GM12878 (cell line): ENCODE results near the gene ELAVL3. TPM values are rescaled to one million over a fixed set of nuclear protein-coding genes. Genes with fewer than 3 reads are reported as not detected.

Experiments
- ATAC-seq: fragments of 200-7000 bp; cut with Tn5 transposase; 3 replicates; pipeline ENCODE4 v1.9.1; 2020; ENCODE audit warnings: mild to moderate bottlenecking, moderate library complexity
- BruUV-seq: library from RNA; stranded (reverse); fragments of 400-500 nt; replicated peaks from 2 replicates; lab custom pipeline; 2021; lab: Mats Ljungman, UMichigan
- CTCF ChIA-PET: fragments of 300-600 bp; sonication (Branson Sonifier 250); formaldehyde crosslinking; extraction: SDS; loops from one replicate; lab custom pipeline; 2021; ENCODE audit warnings: inconsistent platforms; lab: Yijun Ruan, JAX
- POLR2A ChIA-PET: fragments of 350-600 bp; formaldehyde crosslinking; extraction: SDS; loops from one replicate; lab custom pipeline; 2021; ENCODE audit warnings: inconsistent platforms; lab: Charles Lee
- RAD21 ChIA-PET: fragments of 300-600 bp; sonication (Branson Sonifier 250); formaldehyde crosslinking; loops from one replicate; lab custom pipeline; 2023; ENCODE audit warnings: antibody characterized with exemption; ENCODE audit not compliant: unreplicated experiment; lab: Charles Lee
- SMC1A ChIA-PET: fragments of 300-600 bp; sonication (Branson Sonifier 250); formaldehyde crosslinking; loops from one replicate; lab custom pipeline; 2023; ENCODE audit not compliant: unreplicated experiment, uncharacterized antibody; lab: Charles Lee
- DNase-seq: peaks from one replicate; pipeline ENCODE4 v3.0.0-alpha.2; 2011; ENCODE audit warnings: low read depth, low spot score
- FAIRE-seq: peaks from 3 replicates; lab custom pipeline; 2011; peaks lifted over from hg19 to GRCh38; lab: Jason Lieb, UNC
- H2AFZ ChIP-seq: 2 replicates; pipeline ENCODE4 v1.6.0; 2011; ENCODE audit warnings: low read depth, low read length, control low read depth; ENCODE audit not compliant: control insufficient read depth
- H3K27ac ChIP-seq: 2 replicates; pipeline ENCODE4 v1.5.1; 2011; ENCODE audit warnings: control low read depth; ENCODE audit not compliant: control insufficient read depth, insufficient read depth
- H3K27me3 ChIP-seq, 2 experiments: replicated peaks in 1 of 2; 2 replicates each; pipeline versions ENCODE4 v1.6.0 to v1.6.1; 2011; ENCODE audit warnings: low read length in 1 of 2; ENCODE audit not compliant: control insufficient read depth in 2 of 2, insufficient read depth in 2 of 2
- H3K36me3 ChIP-seq, 2 experiments: 2 replicates each; pipeline ENCODE4 v1.5.1; 2011; ENCODE audit warnings: low read length in 1 of 2; ENCODE audit not compliant: control insufficient read depth in 2 of 2, insufficient read depth in 2 of 2
- H3K4me1 ChIP-seq: 2 replicates; pipeline ENCODE4 v1.6.1; 2011; ENCODE audit warnings: mild to moderate bottlenecking, low read length, moderate library complexity, mixed read lengths; ENCODE audit not compliant: control insufficient read depth, insufficient read depth
- H3K4me2 ChIP-seq: 2 replicates; pipeline ENCODE4 v1.6.0; 2011; ENCODE audit warnings: control low read depth; ENCODE audit not compliant: control insufficient read depth, insufficient read depth
- H3K4me3 ChIP-seq: fragments of 200-600 bp; sonication (generic); 2 replicates; pipeline ENCODE4 v1.5.1; 2016
- H3K79me2 ChIP-seq: 2 replicates; pipeline ENCODE4 v1.6.0; 2011; ENCODE audit warnings: low read length; ENCODE audit not compliant: control insufficient read depth, insufficient read depth
- H3K9ac ChIP-seq: 2 replicates; pipeline ENCODE4 v1.8.0; 2011; ENCODE audit warnings: low read length, control low read depth, mixed read lengths; ENCODE audit not compliant: control insufficient read depth, insufficient read depth
- H3K9me3 ChIP-seq: replicated peaks from 3 replicates; pipeline ENCODE4 v1.5.1; 2011; ENCODE audit warnings: mild to moderate bottlenecking, low read length; ENCODE audit not compliant: control insufficient read depth, insufficient read depth
- H4K20me1 ChIP-seq: 2 replicates; pipeline ENCODE4 v1.6.0; 2011; ENCODE audit not compliant: control insufficient read depth, insufficient read depth
- CBFB ChIP-seq: IDR thresholded peaks from 2 replicates; pipeline ENCODE4 v1.6.1; 2016; ENCODE audit warnings: antibody characterized with exemption, low read depth
- ETV6 ChIP-seq, 2 experiments: fragments of 450-650 bp in 1 of 2; IDR thresholded peaks in 1 of 2; conservative IDR thresholded peaks in 1 of 2; 2 replicates each; pipeline ENCODE4 v1.6.1; 2014; ENCODE audit warnings: antibody characterized with exemption in 1 of 2, borderline replicate concordance in 1 of 2, low read depth in 1 of 2, mild to moderate bottlenecking in 1 of 2, moderate library complexity in 1 of 2
- FOXK2 ChIP-seq: fragments of 450-650 bp; IDR thresholded peaks from 2 replicates; pipeline ENCODE4 v1.6.1; 2017; ENCODE audit warnings: mild to moderate bottlenecking, moderate library complexity
- HCFC1 ChIP-seq: fragments of 150-350 bp; IDR thresholded peaks from 2 replicates; pipeline ENCODE4 v1.6.1; 2014; ENCODE audit warnings: low read length
- MEF2A ChIP-seq: IDR thresholded peaks from 2 replicates; pipeline ENCODE4 v1.6.1; 2011; ENCODE audit warnings: low read depth, mild to moderate bottlenecking, low read length, moderate library complexity; ENCODE audit not compliant: insufficient read depth
- NFYA ChIP-seq: IDR thresholded peaks from 2 replicates; pipeline ENCODE4 v1.6.1; 2011; ENCODE audit warnings: low read depth, mild to moderate bottlenecking, low read length, improper control_type of control experiment, borderline replicate concordance
- ZNF274 ChIP-seq: IDR thresholded peaks from one replicate; pipeline ENCODE4 v1.8.0; 2011; ENCODE audit not compliant: insufficient read length, insufficient read depth
- WGBS: methylation state at CpG from one replicate; pipeline ENCODE4 v1.1.6; 2016; ENCODE audit warnings: low lambda C conversion rate; ENCODE audit not compliant: insufficient replicate concordance, insufficient coverage; ENCODE audit errors: missing lambda C conversion rate; 5-methylcytosine and 5-hydroxymethylcytosine counted together
- in situ Hi-C: fragments of 300-500 bp; cut with MboI; formaldehyde crosslinking; loops from 9 replicates; pipeline ENCODE4 v1.14.3; 2018; ENCODE audit warnings: mixed read lengths
- intact Hi-C: fragments of 100-400 bp; cut with micrococcal nuclease; formaldehyde crosslinking; loops from one replicate; pipeline ENCODE4 v1.14.2; 2022; ENCODE audit not compliant: unreplicated experiment
- polyA plus RNA-seq, 11 experiments: library from polyadenylated mRNA; depleted of rRNA in 4 of 11; unstranded in 6 of 11; stranded (reverse) in 5 of 11; fragments of >200 nt; fragmentation: Nextera tagmentation in 4 of 11; fragmentation: Illumina TruSeq in 1 of 11; extraction: Ambion mirVana in 4 of 11; extraction: Trizol in 1 of 11; gene quantifications; 1 replicate in 1 of 11; 2 replicates in 10 of 11; pipeline versions ENCODE4 v1.2.1 to v1.2.3, GENCODE V29; 2011 to 2016; ENCODE audit warnings: inconsistent platforms in 2 of 11, missing spikeins in 2 of 11, low read depth in 1 of 11
- total RNA-seq, 4 experiments: library from RNA; depleted of rRNA in 3 of 4; stranded (reverse); fragments of >200 nt in 3 of 4; fragmentation: Illumina TruSeq in 1 of 4; extraction: Trizol in 1 of 4; gene quantifications; 2 replicates each; pipeline versions ENCODE4 v1.2.1 to v1.2.3, GENCODE V29; 2013 to 2021
- TF ChIP-seq, protein P1 (sequence below): fragments of 450-650 bp; IDR thresholded peaks from 2 replicates; pipeline ENCODE4 v1.6.1; 2017; ENCODE audit warnings: mild to moderate bottlenecking
- TF ChIP-seq, protein P2 (sequence below): IDR thresholded peaks from 2 replicates; pipeline ENCODE4 v1.6.1; 2011; ENCODE audit warnings: low read depth, mild to moderate bottlenecking, low read length, moderate library complexity, borderline replicate concordance; ENCODE audit errors: extremely low read depth
- TF ChIP-seq, protein P3 (sequence below): fragments of 450-650 bp; formaldehyde crosslinking; IDR thresholded peaks from 2 replicates; pipeline ENCODE4 v1.4.0; 2020; ENCODE audit warnings: mild to moderate bottlenecking, moderate library complexity

ELAVL3 gene
- total and polyA plus RNA-seq, 10 of the 15 experiments (the other 5 are each of a cell fraction or from before 2014, with no cell fraction given), result under 0.01 to 0.05 (median 0.01) TPM; not detected in 7

DNA sequence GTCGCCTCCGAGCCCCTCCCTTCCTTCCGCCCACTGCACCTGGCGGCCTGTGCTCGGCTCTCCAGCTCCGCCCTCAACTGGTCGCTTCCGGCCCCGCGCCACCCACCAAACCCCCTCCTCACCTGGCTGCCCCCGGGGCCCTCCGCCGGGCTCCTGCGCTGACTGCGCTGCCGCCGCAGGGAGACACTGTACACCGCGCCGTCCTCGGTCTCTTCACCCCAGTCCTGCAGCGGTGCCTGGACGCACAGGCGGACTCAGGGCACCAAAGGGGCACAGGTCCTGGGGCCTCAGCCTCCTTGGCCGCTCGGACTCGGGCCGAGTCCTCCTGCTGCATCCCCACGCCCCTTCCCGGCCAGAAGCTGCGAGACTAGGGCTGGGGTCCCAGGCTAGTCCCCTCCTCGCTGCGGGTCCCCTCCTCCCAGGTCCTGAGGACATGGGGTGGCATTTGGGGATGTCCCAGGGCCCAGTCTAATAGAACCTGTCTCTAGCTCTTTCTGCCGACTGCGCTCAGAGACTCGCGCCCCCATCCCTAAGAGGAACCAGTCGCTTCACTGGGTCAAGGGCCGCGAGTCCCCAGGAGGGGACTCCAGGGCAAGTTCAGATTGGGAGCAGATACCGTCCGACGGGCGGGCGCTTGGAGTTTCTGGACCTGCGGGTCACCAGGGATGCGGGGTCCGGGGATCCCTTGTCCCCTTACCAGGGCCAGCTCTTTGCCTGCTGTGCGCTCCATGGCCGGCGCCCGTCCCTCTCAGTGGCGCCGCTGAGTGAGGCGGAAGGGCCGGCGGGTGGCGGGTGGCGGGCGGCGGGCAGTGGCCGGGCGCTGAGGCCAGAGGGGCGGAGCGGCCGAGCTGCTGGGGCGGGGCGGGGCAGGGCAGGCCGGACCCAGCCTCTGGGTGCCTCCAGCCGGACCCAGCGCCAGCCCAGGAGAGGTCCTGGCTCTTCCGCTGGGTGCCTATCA lies 62.0 kb downstream of the ELAVL3 start, which contains the start of gene RGL3 (continued):
- TF ChIP-seq CBFB, result no peak

DNA sequence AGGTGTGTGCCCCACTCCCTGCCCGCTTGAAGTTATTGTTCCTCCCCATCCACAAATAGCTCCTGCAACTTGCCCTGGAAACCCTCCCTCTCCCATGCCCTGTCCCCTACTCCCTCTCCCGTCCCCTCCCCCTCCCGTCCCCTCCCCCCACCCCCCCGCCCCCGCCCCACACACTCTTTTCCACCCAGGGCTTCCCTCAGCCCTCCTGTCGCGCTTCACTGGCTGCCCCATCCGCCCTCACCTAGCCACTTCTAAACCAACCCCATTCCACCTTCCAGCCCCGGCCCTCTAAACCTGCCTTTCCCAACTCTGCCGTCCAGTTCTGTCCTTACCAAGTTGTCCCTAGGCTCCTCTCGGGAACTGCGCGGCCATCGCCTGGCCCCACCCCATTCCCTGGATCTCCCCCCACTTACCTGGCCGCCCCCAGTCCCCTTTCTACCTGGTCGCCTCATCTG lies 62.7 kb downstream of the ELAVL3 start:
- CTCF ChIA-PET, result interaction anchor here (1.0 kb wide), 1 partner anchor 84 kb away, joined by 3 read pairs; no protein-coding TSS in a partner anchor
- Histone ChIP-seq H3K36me3 (no peaks in the 10 kb centered on the region), H4K20me1 (no peaks in the 10 kb centered on the region), H3K4me3 (no peak overlapping the region), H3K4me2 (no peak overlapping the region), H2AFZ (no peak overlapping the region), H3K9ac (no peak overlapping the region), H3K27me3 (peaks cover 10 to 16% of the 10 kb centered on the region in 2 experiments), H3K4me1 (peaks cover 22% of the 10 kb centered on the region), H3K27ac (no peak overlapping the region), H3K9me3 (no peaks in the 10 kb centered on the region), H3K79me2 (no peaks in the 10 kb centered on the region)
- FAIRE-seq (no peak), ATAC-seq (no peak), DNase-seq (no peak)
- RAD21 ChIA-PET, result no interaction called here
- TF ChIP-seq, protein P1, sequence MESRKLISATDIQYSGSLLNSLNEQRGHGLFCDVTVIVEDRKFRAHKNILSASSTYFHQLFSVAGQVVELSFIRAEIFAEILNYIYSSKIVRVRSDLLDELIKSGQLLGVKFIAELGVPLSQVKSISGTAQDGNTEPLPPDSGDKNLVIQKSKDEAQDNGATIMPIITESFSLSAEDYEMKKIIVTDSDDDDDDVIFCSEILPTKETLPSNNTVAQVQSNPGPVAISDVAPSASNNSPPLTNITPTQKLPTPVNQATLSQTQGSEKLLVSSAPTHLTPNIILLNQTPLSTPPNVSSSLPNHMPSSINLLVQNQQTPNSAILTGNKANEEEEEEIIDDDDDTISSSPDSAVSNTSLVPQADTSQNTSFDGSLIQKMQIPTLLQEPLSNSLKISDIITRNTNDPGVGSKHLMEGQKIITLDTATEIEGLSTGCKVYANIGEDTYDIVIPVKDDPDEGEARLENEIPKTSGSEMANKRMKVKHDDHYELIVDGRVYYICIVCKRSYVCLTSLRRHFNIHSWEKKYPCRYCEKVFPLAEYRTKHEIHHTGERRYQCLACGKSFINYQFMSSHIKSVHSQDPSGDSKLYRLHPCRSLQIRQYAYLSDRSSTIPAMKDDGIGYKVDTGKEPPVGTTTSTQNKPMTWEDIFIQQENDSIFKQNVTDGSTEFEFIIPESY, result no peak
- TF ChIP-seq, protein P2, sequence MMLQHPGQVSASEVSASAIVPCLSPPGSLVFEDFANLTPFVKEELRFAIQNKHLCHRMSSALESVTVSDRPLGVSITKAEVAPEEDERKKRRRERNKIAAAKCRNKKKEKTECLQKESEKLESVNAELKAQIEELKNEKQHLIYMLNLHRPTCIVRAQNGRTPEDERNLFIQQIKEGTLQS, result no peak
- TF ChIP-seq NFYA, result no peak
- TF ChIP-seq FOXK2, result no peak
- TF ChIP-seq HCFC1, result no peak
- TF ChIP-seq ZNF274, result no peak
- TF ChIP-seq ETV6 (conservative IDR thresholded peaks at IDR 0.05 in 1 of 2, IDR thresholded peaks at IDR 0.05 in 1 of 2; ENCODE audit: borderline replicate concordance in 1 of 2, low read depth in 1 of 2), result no peak
- TF ChIP-seq, protein P3, sequence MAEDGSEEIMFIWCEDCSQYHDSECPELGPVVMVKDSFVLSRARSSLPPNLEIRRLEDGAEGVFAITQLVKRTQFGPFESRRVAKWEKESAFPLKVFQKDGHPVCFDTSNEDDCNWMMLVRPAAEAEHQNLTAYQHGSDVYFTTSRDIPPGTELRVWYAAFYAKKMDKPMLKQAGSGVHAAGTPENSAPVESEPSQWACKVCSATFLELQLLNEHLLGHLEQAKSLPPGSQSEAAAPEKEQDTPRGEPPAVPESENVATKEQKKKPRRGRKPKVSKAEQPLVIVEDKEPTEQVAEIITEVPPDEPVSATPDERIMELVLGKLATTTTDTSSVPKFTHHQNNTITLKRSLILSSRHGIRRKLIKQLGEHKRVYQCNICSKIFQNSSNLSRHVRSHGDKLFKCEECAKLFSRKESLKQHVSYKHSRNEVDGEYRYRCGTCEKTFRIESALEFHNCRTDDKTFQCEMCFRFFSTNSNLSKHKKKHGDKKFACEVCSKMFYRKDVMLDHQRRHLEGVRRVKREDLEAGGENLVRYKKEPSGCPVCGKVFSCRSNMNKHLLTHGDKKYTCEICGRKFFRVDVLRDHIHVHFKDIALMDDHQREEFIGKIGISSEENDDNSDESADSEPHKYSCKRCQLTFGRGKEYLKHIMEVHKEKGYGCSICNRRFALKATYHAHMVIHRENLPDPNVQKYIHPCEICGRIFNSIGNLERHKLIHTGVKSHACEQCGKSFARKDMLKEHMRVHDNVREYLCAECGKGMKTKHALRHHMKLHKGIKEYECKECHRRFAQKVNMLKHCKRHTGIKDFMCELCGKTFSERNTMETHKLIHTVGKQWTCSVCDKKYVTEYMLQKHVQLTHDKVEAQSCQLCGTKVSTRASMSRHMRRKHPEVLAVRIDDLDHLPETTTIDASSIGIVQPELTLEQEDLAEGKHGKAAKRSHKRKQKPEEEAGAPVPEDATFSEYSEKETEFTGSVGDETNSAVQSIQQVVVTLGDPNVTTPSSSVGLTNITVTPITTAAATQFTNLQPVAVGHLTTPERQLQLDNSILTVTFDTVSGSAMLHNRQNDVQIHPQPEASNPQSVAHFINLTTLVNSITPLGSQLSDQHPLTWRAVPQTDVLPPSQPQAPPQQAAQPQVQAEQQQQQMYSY (CRISPR knock-in tag), result no peak
- TF ChIP-seq MEF2A, result no peak
- BruUV-seq, result no TSS peak
- 13% methylated on average over 8 of the region's 16 CpGs for WGBS
- in situ Hi-C loops, result no loop called here
- SMC1A ChIA-PET, result interaction anchor here (1.3 kb wide), 1 partner anchor 37 kb away, joined by 4 read pairs; no protein-coding TSS in a partner anchor
- POLR2A ChIA-PET, result no interaction called here
- intact Hi-C loops, result no loop called here
